HEK293 (cell line): ENCODE results near the gene WDR5B.
A peak's percentile ranks its signal among the peaks of the same experiment; 100 is the strongest.

ENCODE experiments used
- GLI4 ChIP-seq: fragments of 450-650 bp; formaldehyde crosslinking; IDR thresholded peaks from 2 replicates; pipeline ENCODE4 v1.5.1; 2016; ENCODE audit warnings: missing biosample characterization, missing genetic modification characterization
- KLF16 ChIP-seq: fragments of 450-650 bp; formaldehyde crosslinking; IDR thresholded peaks from 2 replicates; pipeline ENCODE4 v1.5.1; 2017; ENCODE audit warnings: missing biosample characterization, missing genetic modification characterization
- SP7 ChIP-seq: fragments of 450-650 bp; formaldehyde crosslinking; IDR thresholded peaks from 2 replicates; pipeline ENCODE4 v1.5.1; 2016; ENCODE audit warnings: missing biosample characterization, missing genetic modification characterization
- ZBTB20 ChIP-seq: fragments of 450-650 bp; formaldehyde crosslinking; IDR thresholded peaks from 2 replicates; pipeline ENCODE4 v1.5.1; 2016; ENCODE audit warnings: missing biosample characterization, missing genetic modification characterization
- ZFP37 ChIP-seq: fragments of 450-650 bp; formaldehyde crosslinking; IDR thresholded peaks from 2 replicates; pipeline ENCODE4 v1.5.1; 2016; ENCODE audit warnings: missing biosample characterization, missing genetic modification characterization
- ZNF19 ChIP-seq: fragments of 450-650 bp; formaldehyde crosslinking; IDR thresholded peaks from 2 replicates; pipeline ENCODE4; 2016; ENCODE audit warnings: missing biosample characterization, missing genetic modification characterization, low read depth
- ZNF292 ChIP-seq: fragments of 450-650 bp; formaldehyde crosslinking; IDR thresholded peaks from 2 replicates; pipeline ENCODE4 v1.5.1; 2016; ENCODE audit warnings: low read depth, missing biosample characterization, missing genetic modification characterization, borderline replicate concordance
- ZNF302 ChIP-seq: fragments of 450-650 bp; formaldehyde crosslinking; IDR thresholded peaks from 2 replicates; pipeline ENCODE4 v1.5.1; 2016; ENCODE audit warnings: missing biosample characterization, missing genetic modification characterization, low read depth
- ZNF510 ChIP-seq: fragments of 450-650 bp; formaldehyde crosslinking; IDR thresholded peaks from 2 replicates; pipeline ENCODE4 v1.5.1; 2018; ENCODE audit warnings: mild to moderate bottlenecking, missing genetic modification characterization, missing biosample characterization; ENCODE audit not compliant: insufficient replicate concordance
- ZNF776 ChIP-seq: fragments of 450-650 bp; formaldehyde crosslinking; IDR thresholded peaks from 2 replicates; pipeline ENCODE4 v1.5.0; 2017; ENCODE audit warnings: missing biosample characterization, missing genetic modification characterization, borderline replicate concordance
- ZXDB ChIP-seq: fragments of 450-650 bp; formaldehyde crosslinking; IDR thresholded peaks from 2 replicates; pipeline ENCODE4 v1.5.1; 2016; ENCODE audit warnings: missing biosample characterization, missing genetic modification characterization
- TF ChIP-seq, protein P1 (sequence below): fragments of 450-650 bp; formaldehyde crosslinking; IDR thresholded peaks from 2 replicates; pipeline ENCODE4 v1.5.1; 2016; ENCODE audit warnings: missing biosample characterization, missing genetic modification characterization
- TF ChIP-seq, protein P2 (sequence below): fragments of 450-650 bp; formaldehyde crosslinking; conservative IDR thresholded peaks from 2 replicates; pipeline ENCODE4 v1.5.1; 2016; ENCODE audit warnings: low read depth, missing biosample characterization, missing genetic modification characterization
- TF ChIP-seq, protein P3 (sequence below): fragments of 450-650 bp; formaldehyde crosslinking; IDR thresholded peaks from 2 replicates; pipeline ENCODE4 v1.5.1; 2017; ENCODE audit warnings: missing biosample characterization, missing genetic modification characterization
- TF ChIP-seq, protein P4 (sequence below): fragments of 450-650 bp; formaldehyde crosslinking; conservative IDR thresholded peaks from 2 replicates; pipeline ENCODE4 v1.5.1; 2016; ENCODE audit warnings: low read depth, missing biosample characterization, missing genetic modification characterization
- TF ChIP-seq, protein P5 (sequence below): fragments of 450-650 bp; formaldehyde crosslinking; optimal IDR thresholded peaks from 2 replicates; pipeline ENCODE3; 2016; ENCODE audit warnings: missing biosample characterization, mild to moderate bottlenecking, missing genetic modification characterization
- TF ChIP-seq, protein P6 (sequence below): fragments of 450-650 bp; formaldehyde crosslinking; IDR thresholded peaks from 2 replicates; pipeline ENCODE4 v1.5.1; 2016; ENCODE audit warnings: missing biosample characterization, missing genetic modification characterization
- TF ChIP-seq, protein P7 (sequence below): fragments of 450-650 bp; formaldehyde crosslinking; IDR thresholded peaks from 2 replicates; pipeline ENCODE4 v1.5.1; 2016; ENCODE audit warnings: missing biosample characterization, missing genetic modification characterization

Gene WDR5B

DNA sequence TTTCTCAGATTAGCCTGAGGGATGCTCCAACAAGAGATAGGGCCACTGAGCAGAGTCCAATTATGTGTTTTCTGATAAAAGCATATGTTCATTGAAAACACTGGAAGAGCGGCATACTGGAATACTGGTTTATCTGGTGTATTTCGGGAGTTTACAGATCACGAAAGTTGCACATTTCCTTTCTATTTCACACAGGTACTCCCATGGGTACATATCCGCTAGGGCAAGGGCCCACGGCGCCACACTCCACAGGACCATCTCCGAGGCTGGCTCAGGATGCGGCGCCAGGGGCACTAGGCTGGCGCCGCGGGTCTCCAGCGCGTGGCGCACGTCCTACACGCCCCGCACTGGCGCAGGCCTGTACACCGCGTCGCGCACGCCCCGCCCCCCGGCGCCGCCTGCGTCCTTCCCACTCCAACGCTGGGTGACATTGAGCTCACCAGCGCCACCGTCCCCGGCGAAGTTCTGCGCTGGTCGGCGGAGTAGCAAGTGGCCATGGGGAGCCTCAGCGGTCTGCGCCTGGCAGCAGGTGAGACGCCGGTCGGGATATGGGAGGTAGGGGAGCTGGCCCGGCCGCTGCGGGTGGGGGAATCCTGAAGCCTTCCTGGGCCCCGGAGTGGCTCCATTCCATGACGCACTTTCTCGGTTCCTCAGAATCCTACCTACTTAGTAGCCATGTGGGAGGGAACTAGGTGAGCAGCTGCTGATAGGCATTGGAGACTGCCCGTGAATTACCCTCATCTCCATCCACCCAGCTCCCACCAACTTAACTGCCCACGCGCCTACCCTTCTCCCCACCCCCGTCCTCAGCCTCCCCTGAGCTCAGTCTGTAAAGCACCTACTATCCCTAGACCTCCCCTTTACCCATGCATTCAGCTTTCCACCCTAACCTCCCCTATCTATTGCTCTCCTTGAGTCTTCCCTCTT is 31.8 kb downstream of the WDR5B start, which contains the start of gene FAM162A (continued):
- TF ChIP-seq, protein P1, sequence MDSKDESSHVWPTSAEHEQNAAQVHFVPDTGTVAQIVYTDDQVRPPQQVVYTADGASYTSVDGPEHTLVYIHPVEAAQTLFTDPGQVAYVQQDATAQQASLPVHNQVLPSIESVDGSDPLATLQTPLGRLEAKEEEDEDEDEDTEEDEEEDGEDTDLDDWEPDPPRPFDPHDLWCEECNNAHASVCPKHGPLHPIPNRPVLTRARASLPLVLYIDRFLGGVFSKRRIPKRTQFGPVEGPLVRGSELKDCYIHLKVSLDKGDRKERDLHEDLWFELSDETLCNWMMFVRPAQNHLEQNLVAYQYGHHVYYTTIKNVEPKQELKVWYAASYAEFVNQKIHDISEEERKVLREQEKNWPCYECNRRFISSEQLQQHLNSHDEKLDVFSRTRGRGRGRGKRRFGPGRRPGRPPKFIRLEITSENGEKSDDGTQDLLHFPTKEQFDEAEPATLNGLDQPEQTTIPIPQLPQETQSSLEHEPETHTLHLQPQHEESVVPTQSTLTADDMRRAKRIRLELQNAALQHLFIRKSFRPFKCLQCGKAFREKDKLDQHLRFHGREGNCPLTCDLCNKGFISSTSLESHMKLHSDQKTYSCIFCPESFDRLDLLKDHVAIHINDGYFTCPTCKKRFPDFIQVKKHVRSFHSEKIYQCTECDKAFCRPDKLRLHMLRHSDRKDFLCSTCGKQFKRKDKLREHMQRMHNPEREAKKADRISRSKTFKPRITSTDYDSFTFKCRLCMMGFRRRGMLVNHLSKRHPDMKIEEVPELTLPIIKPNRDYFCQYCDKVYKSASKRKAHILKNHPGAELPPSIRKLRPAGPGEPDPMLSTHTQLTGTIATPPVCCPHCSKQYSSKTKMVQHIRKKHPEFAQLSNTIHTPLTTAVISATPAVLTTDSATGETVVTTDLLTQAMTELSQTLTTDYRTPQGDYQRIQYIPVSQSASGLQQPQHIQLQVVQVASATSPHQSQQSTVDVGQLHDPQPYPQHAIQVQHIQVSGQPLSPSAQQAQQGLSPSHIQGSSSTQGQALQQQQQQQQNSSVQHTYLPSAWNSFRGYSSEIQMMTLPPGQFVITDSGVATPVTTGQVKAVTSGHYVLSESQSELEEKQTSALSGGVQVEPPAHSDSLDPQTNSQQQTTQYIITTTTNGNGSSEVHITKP (tag by site-specific recombination): peak; percentile 99
- TF ChIP-seq ZNF776: no peak
- TF ChIP-seq ZBTB20 (tag by site-specific recombination): peak; percentile 82
- 0 out of 2 replicates have a peak, but pooled peaks have one; percentile 20 for TF ChIP-seq KLF16 (tag by site-specific recombination)
- TF ChIP-seq, protein P2, sequence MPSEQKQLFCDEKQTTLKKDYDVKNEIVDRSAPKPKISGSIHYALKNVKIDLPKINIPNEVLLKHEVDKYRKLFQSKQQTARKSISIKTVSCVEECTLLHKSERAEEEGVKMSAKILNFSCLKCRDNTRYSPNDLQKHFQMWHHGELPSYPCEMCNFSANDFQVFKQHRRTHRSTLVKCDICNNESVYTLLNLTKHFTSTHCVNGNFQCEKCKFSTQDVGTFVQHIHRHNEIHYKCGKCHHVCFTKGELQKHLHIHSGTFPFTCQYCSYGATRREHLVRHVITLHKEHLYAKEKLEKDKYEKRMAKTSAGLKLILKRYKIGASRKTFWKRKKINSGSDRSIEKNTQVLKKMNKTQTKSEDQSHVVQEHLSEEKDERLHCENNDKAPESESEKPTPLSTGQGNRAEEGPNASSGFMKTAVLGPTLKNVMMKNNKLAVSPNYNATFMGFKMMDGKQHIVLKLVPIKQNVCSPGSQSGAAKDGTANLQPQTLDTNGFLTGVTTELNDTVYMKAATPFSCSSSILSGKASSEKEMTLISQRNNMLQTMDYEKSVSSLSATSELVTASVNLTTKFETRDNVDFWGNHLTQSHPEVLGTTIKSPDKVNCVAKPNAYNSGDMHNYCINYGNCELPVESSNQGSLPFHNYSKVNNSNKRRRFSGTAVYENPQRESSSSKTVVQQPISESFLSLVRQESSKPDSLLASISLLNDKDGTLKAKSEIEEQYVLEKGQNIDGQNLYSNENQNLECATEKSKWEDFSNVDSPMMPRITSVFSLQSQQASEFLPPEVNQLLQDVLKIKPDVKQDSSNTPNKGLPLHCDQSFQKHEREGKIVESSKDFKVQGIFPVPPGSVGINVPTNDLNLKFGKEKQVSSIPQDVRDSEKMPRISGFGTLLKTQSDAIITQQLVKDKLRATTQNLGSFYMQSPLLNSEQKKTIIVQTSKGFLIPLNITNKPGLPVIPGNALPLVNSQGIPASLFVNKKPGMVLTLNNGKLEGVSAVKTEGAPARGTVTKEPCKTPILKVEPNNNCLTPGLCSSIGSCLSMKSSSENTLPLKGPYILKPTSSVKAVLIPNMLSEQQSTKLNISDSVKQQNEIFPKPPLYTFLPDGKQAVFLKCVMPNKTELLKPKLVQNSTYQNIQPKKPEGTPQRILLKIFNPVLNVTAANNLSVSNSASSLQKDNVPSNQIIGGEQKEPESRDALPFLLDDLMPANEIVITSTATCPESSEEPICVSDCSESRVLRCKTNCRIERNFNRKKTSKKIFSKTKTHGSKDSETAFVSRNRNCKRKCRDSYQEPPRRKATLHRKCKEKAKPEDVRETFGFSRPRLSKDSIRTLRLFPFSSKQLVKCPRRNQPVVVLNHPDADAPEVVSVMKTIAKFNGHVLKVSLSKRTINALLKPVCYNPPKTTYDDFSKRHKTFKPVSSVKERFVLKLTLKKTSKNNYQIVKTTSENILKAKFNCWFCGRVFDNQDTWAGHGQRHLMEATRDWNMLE (tag by site-specific recombination): no peak
- TF ChIP-seq, protein P3, sequence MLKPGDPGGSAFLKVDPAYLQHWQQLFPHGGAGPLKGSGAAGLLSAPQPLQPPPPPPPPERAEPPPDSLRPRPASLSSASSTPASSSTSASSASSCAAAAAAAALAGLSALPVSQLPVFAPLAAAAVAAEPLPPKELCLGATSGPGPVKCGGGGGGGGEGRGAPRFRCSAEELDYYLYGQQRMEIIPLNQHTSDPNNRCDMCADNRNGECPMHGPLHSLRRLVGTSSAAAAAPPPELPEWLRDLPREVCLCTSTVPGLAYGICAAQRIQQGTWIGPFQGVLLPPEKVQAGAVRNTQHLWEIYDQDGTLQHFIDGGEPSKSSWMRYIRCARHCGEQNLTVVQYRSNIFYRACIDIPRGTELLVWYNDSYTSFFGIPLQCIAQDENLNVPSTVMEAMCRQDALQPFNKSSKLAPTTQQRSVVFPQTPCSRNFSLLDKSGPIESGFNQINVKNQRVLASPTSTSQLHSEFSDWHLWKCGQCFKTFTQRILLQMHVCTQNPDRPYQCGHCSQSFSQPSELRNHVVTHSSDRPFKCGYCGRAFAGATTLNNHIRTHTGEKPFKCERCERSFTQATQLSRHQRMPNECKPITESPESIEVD (tag by site-specific recombination): no peak
- TF ChIP-seq ZNF302 (tag by site-specific recombination): no peak
- TF ChIP-seq GLI4: no peak
- no peak for TF ChIP-seq ZNF19 (tag by site-specific recombination)
- TF ChIP-seq ZNF510 (tag by site-specific recombination): peak; percentile 37
- TF ChIP-seq ZNF292 (tag by site-specific recombination): no peak
- TF ChIP-seq, protein P4, sequence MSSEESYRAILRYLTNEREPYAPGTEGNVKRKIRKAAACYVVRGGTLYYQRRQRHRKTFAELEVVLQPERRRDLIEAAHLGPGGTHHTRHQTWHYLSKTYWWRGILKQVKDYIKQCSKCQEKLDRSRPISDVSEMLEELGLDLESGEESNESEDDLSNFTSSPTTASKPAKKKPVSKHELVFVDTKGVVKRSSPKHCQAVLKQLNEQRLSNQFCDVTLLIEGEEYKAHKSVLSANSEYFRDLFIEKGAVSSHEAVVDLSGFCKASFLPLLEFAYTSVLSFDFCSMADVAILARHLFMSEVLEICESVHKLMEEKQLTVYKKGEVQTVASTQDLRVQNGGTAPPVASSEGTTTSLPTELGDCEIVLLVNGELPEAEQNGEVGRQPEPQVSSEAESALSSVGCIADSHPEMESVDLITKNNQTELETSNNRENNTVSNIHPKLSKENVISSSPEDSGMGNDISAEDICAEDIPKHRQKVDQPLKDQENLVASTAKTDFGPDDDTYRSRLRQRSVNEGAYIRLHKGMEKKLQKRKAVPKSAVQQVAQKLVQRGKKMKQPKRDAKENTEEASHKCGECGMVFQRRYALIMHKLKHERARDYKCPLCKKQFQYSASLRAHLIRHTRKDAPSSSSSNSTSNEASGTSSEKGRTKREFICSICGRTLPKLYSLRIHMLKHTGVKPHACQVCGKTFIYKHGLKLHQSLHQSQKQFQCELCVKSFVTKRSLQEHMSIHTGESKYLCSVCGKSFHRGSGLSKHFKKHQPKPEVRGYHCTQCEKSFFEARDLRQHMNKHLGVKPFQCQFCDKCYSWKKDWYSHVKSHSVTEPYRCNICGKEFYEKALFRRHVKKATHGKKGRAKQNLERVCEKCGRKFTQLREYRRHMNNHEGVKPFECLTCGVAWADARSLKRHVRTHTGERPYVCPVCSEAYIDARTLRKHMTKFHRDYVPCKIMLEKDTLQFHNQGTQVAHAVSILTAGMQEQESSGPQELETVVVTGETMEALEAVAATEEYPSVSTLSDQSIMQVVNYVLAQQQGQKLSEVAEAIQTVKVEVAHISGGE (tag by site-specific recombination): no peak
- no peak for TF ChIP-seq ZFP37 (tag by site-specific recombination)
- TF ChIP-seq, protein P5, sequence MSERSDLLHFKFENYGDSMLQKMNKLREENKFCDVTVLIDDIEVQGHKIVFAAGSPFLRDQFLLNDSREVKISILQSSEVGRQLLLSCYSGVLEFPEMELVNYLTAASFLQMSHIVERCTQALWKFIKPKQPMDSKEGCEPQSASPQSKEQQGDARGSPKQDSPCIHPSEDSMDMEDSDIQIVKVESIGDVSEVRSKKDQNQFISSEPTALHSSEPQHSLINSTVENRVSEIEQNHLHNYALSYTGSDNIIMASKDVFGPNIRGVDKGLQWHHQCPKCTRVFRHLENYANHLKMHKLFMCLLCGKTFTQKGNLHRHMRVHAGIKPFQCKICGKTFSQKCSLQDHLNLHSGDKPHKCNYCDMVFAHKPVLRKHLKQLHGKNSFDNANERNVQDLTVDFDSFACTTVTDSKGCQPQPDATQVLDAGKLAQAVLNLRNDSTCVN: peak; percentile 78
- 0 out of 2 replicates have a peak, but pooled peaks have one; percentile 54 for TF ChIP-seq ZXDB (tag by site-specific recombination)
- TF ChIP-seq, protein P6, sequence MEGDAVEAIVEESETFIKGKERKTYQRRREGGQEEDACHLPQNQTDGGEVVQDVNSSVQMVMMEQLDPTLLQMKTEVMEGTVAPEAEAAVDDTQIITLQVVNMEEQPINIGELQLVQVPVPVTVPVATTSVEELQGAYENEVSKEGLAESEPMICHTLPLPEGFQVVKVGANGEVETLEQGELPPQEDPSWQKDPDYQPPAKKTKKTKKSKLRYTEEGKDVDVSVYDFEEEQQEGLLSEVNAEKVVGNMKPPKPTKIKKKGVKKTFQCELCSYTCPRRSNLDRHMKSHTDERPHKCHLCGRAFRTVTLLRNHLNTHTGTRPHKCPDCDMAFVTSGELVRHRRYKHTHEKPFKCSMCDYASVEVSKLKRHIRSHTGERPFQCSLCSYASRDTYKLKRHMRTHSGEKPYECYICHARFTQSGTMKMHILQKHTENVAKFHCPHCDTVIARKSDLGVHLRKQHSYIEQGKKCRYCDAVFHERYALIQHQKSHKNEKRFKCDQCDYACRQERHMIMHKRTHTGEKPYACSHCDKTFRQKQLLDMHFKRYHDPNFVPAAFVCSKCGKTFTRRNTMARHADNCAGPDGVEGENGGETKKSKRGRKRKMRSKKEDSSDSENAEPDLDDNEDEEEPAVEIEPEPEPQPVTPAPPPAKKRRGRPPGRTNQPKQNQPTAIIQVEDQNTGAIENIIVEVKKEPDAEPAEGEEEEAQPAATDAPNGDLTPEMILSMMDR (tag by site-specific recombination): peak; percentile 94
- TF ChIP-seq, protein P7, sequence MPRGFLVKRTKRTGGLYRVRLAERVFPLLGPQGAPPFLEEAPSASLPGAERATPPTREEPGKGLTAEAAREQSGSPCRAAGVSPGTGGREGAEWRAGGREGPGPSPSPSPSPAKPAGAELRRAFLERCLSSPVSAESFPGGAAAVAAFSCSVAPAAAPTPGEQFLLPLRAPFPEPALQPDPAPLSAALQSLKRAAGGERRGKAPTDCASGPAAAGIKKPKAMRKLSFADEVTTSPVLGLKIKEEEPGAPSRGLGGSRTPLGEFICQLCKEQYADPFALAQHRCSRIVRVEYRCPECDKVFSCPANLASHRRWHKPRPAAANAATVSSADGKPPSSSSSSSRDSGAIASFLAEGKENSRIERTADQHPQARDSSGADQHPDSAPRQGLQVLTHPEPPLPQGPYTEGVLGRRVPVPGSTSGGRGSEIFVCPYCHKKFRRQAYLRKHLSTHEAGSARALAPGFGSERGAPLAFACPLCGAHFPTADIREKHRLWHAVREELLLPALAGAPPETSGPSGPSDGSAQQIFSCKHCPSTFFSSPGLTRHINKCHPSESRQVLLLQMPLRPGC (tag by site-specific recombination): no peak
- peak; percentile 57; the same call in 1 of the 2 replicates for TF ChIP-seq SP7
